ENCODE results near the gene MLLT6.

The MLLT6 gene

GRCh38 chr17:38716368-38717005 is 11.4 kb downstream of the MLLT6 start:
- TF ChIP-seq EZH2 (IDR thresholded peaks at IDR 0.05) (no peak), POLR2AphosphoS5 (IDR thresholded peaks at IDR 0.05; ENCODE audit: borderline replicate concordance, low read depth, low read length) (no peak), FOXP2 (optimal IDR thresholded peaks at IDR 0.05; ENCODE audit: control extremely low read depth, extremely low read length, insufficient read depth) (no peak)
- H3K36me3 ChIP-seq (ENCODE audit: insufficient read depth, low read length): peaks cover 44% of the 10 kb centered on the region
- H3K4me3 ChIP-seq: no peak overlapping the region
- no peaks in the 10 kb centered on the region for H3K9me3 ChIP-seq (ENCODE audit: low read depth, low read length)
- DNase-seq (ENCODE audit: low read depth, low spot score): no peak
- no peak overlapping the region for H3K27ac ChIP-seq
- H3K9ac ChIP-seq (ENCODE audit: insufficient read length): no peak overlapping the region

- Histone ChIP-seq H3K9ac (ENCODE audit: insufficient read length) (no peak overlapping the region), H3K36me3 (ENCODE audit: insufficient read depth, low read length) (peaks cover 42% of the 10 kb centered on the region), H3K27ac (no peak overlapping the region), H3K4me3 (no peak overlapping the region), H3K9me3 (ENCODE audit: low read depth, low read length) (no peaks in the 10 kb centered on the region)
- DNase-seq (ENCODE audit: low read depth, low spot score): no peak
- TF ChIP-seq FOXP2 (optimal IDR thresholded peaks at IDR 0.05; ENCODE audit: control extremely low read depth, extremely low read length, insufficient read depth) (no peak), EZH2 (IDR thresholded peaks at IDR 0.05) (no peak), POLR2AphosphoS5 (IDR thresholded peaks at IDR 0.05; ENCODE audit: borderline replicate concordance, low read depth, low read length) (no peak)
Measured at GRCh38 chr17:38717139-38717745, 12.2 kb downstream of the MLLT6 start.

DNA sequence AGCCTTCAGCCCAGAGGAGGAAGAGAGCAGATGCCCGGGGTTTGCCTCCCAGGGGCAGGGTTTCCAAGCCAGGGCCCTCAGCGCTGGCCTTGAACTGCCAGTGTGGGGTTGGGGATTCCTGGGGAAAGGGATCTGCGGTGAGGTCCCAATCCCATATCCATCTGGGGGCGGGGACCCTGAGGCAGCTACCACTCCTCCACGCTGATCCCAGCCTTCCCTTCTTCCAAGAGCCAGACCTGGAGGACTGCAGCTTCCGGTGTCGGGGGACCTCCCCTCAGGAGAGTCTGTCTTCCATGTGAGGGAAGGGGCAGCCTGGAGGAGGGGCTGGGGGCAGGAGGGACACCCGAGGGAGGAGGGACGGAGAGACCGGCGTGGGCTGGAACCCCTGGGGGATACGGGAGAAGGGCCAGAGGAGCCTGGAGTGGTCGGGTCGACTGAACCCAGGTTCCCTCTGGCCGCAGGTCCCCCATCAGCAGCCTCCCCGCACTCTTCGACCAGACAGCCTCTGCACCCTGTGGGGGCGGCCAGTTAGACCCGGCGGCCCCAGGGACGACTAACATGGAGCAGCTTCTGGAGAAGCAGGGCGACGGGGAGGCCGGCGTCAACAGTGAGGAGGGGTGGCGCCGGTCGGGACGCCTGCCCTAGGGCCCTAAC is 14.3 kb downstream of the MLLT6 start:
- DNase-seq (ENCODE audit: low read depth, low spot score): no peak
- H3K4me3 ChIP-seq: no peak overlapping the region
- H3K36me3 ChIP-seq (ENCODE audit: insufficient read depth, low read length): peaks cover 37% of the 10 kb centered on the region
- no peak overlapping the region for H3K9ac ChIP-seq (ENCODE audit: insufficient read length)
- H3K27ac ChIP-seq: peak overlapping the region; percentile 52; the same call in 1 of the 2 replicates
- H3K9me3 ChIP-seq (ENCODE audit: low read depth, low read length): no peaks in the 10 kb centered on the region
- no peak for TF ChIP-seq POLR2AphosphoS5 (IDR thresholded peaks at IDR 0.05; ENCODE audit: borderline replicate concordance, low read depth, low read length)
- TF ChIP-seq EZH2 (IDR thresholded peaks at IDR 0.05): no peak
- TF ChIP-seq FOXP2 (optimal IDR thresholded peaks at IDR 0.05; ENCODE audit: control extremely low read depth, extremely low read length, insufficient read depth): no peak

DNA sequence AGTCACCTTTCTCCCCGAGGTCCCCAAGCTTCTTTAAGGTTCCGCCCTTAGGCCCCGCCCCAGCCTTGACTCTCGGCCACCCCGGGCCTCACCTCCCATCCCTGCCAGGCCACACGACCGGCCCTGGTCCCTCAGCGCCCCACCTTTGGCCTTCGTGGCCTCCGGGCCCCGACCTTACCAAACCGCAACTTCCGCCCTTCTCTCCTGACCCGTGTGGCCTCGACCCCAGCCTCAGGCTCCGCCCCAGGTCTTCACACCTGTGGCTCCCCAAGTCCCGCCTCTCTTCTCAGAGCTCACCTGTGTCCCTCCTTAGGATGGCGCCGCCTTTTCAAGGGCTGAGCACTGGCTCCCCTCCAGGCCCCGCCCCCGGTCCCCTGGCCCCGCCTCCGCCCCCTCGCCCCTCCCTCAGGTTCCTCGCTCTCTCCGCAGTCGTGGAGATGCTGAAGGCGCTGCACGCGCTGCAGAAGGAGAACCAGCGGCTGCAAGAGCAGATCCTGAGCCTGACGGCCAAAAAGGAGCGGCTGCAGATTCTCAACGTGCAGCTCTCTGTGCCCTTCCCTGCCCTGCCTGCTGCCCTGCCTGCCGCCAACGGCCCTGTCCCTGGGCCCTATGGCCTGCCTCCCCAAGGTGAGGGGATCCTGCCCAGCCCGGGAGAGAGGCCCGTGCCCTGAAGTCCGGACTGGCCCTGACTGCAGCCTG is 15.0 kb downstream of the MLLT6 start:
- H3K36me3 ChIP-seq (ENCODE audit: insufficient read depth, low read length): peaks cover 37% of the 10 kb centered on the region
- H3K27ac ChIP-seq: no peak overlapping the region
- no peak overlapping the region for H3K9ac ChIP-seq (ENCODE audit: insufficient read length)
- DNase-seq (ENCODE audit: low read depth, low spot score): no peak
- no peak overlapping the region for H3K4me3 ChIP-seq
- no peaks in the 10 kb centered on the region for H3K9me3 ChIP-seq (ENCODE audit: low read depth, low read length)
- no peak for TF ChIP-seq FOXP2 (optimal IDR thresholded peaks at IDR 0.05; ENCODE audit: control extremely low read depth, extremely low read length, insufficient read depth)
- TF ChIP-seq EZH2 (IDR thresholded peaks at IDR 0.05): no peak
- no peak for TF ChIP-seq POLR2AphosphoS5 (IDR thresholded peaks at IDR 0.05; ENCODE audit: borderline replicate concordance, low read depth, low read length)

- 0 out of 2 replicates have a peak overlapping the region, but pooled peaks have one; percentile 1 for H3K27ac ChIP-seq
- TF ChIP-seq EZH2 (IDR thresholded peaks at IDR 0.05) (no peak), FOXP2 (optimal IDR thresholded peaks at IDR 0.05; ENCODE audit: control extremely low read depth, extremely low read length, insufficient read depth) (no peak), POLR2AphosphoS5 (IDR thresholded peaks at IDR 0.05; ENCODE audit: borderline replicate concordance, low read depth, low read length) (no peak)
- DNase-seq (ENCODE audit: low read depth, low spot score): no peak
- H3K9ac ChIP-seq (ENCODE audit: insufficient read length): no peak overlapping the region
- no peaks in the 10 kb centered on the region for H3K9me3 ChIP-seq (ENCODE audit: low read depth, low read length)
- peaks cover 35% of the 10 kb centered on the region for H3K36me3 ChIP-seq (ENCODE audit: insufficient read depth, low read length)
- H3K4me3 ChIP-seq: no peak overlapping the region
Measured at GRCh38 chr17:38720941-38721340, 15.9 kb downstream of the MLLT6 start.

GRCh38 chr17:38721802-38722201 is 16.7 kb downstream of the MLLT6 start:
- H3K4me3 ChIP-seq: no peak overlapping the region
- no peak overlapping the region for H3K9ac ChIP-seq (ENCODE audit: insufficient read length)
- peaks cover 29% of the 10 kb centered on the region for H3K36me3 ChIP-seq (ENCODE audit: insufficient read depth, low read length)
- no peak overlapping the region for H3K27ac ChIP-seq
- no peak for DNase-seq (ENCODE audit: low read depth, low spot score)
- H3K9me3 ChIP-seq (ENCODE audit: low read depth, low read length): no peaks in the 10 kb centered on the region
- TF ChIP-seq EZH2 (IDR thresholded peaks at IDR 0.05) (no peak), FOXP2 (optimal IDR thresholded peaks at IDR 0.05; ENCODE audit: control extremely low read depth, extremely low read length, insufficient read depth) (no peak), POLR2AphosphoS5 (IDR thresholded peaks at IDR 0.05; ENCODE audit: borderline replicate concordance, low read depth, low read length) (no peak)

DNA sequence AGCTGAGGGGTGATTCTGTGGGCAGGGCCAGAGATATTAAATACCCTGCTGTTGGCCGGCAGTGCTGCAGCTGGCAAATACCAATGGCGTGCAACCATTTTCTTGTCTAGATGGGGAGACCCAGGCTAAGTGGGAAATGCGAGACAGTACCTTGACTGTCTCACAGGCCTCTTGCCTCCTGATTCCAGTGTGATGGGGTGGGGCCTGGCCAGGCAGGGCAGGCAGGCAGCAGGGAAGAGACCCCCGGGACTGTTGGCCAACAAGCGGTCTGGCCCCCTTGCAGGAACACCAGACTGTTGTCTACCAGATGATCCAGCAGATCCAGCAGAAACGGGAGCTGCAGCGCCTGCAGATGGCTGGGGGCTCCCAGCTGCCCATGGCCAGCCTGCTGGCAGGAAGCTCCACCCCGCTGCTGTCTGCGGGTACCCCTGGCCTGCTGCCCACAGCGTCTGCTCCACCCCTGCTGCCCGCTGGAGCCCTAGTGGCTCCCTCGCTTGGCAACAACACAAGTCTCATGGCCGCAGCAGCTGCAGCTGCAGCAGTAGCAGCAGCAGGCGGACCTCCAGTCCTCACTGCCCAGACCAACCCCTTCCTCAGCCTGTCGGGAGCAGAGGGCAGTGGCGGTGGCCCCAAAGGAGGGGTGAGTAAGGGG is 19.4 kb downstream of the MLLT6 start:
- no peak for DNase-seq (ENCODE audit: low read depth, low spot score)
- H3K27ac ChIP-seq: no peak overlapping the region
- TF ChIP-seq FOXP2 (optimal IDR thresholded peaks at IDR 0.05; ENCODE audit: control extremely low read depth, extremely low read length, insufficient read depth): no peak
- no peak for TF ChIP-seq EZH2 (IDR thresholded peaks at IDR 0.05)
- no peak for TF ChIP-seq POLR2AphosphoS5 (IDR thresholded peaks at IDR 0.05; ENCODE audit: borderline replicate concordance, low read depth, low read length)
- H3K4me3 ChIP-seq: no peak overlapping the region
- no peaks in the 10 kb centered on the region for H3K9me3 ChIP-seq (ENCODE audit: low read depth, low read length)
- no peak overlapping the region for H3K9ac ChIP-seq (ENCODE audit: insufficient read length)
- peaks cover 16% of the 10 kb centered on the region for H3K36me3 ChIP-seq (ENCODE audit: insufficient read depth, low read length)

Data from SK-N-MC (cell line).